MM.1S (cell line): ENCODE data around the gene SCD.

Experiments used
- DNase-seq: peaks from one replicate; pipeline ENCODE4 v3.0.0-alpha.2; 2015
- H2AFZ ChIP-seq: fragments of 300-600 bp; sonication (generic); 2 replicates; pipeline ENCODE4 v1.6.0; 2016; ENCODE audit warnings: antibody characterized with exemption, low read length
- H3F3A ChIP-seq: fragments of 300-600 bp; sonication (generic); 2 replicates; pipeline ENCODE4 v1.6.1; 2016; ENCODE audit warnings: mild to moderate bottlenecking, antibody characterized with exemption, low read length, moderate library complexity, mixed read lengths; ENCODE audit not compliant: insufficient read depth
- H3K27ac ChIP-seq: fragments of 300-600 bp; sonication (generic); 2 replicates; pipeline ENCODE4 v1.5.1; 2016; ENCODE audit warnings: mild to moderate bottlenecking, low read length
- H3K27me3 ChIP-seq: fragments of 300-600 bp; sonication (generic); replicated peaks from 2 replicates; pipeline ENCODE4 v1.6.0; 2016; ENCODE audit warnings: low read length; ENCODE audit not compliant: insufficient read depth
- H3K36me3 ChIP-seq: fragments of 300-600 bp; sonication (generic); replicated peaks from 2 replicates; pipeline ENCODE4 v1.6.1; 2016; ENCODE audit warnings: mild to moderate bottlenecking, low read length, mixed read lengths; ENCODE audit not compliant: insufficient read depth
- H3K4me1 ChIP-seq: fragments of 300-600 bp; sonication (generic); 2 replicates; pipeline ENCODE4 v1.6.1; 2016; ENCODE audit warnings: low read length, mixed read lengths
- H3K4me2 ChIP-seq: fragments of 300-600 bp; sonication (generic); 2 replicates; pipeline ENCODE4 v1.6.0; 2016; ENCODE audit warnings: low read depth, low read length
- H3K4me3 ChIP-seq: fragments of 300-600 bp; sonication (generic); 2 replicates; pipeline ENCODE4 v1.5.1; 2016; ENCODE audit warnings: low read length, mixed read lengths
- H3K79me2 ChIP-seq: fragments of 300-600 bp; sonication (generic); 2 replicates; pipeline ENCODE4 v1.6.1; 2016; ENCODE audit warnings: mixed run types, low read length, mixed read lengths
- H3K9ac ChIP-seq: fragments of 300-600 bp; sonication (generic); 2 replicates; pipeline ENCODE4 v1.6.1; 2016; ENCODE audit warnings: low read length, mixed read lengths
- H3K9me2 ChIP-seq: fragments of 300-600 bp; sonication (generic); replicated peaks from 2 replicates; pipeline ENCODE4 v1.6.1; 2016; ENCODE audit warnings: mild to moderate bottlenecking, low read length, mixed read lengths; ENCODE audit not compliant: insufficient read depth
- H3K9me3 ChIP-seq: fragments of 300-600 bp; sonication (generic); replicated peaks from 2 replicates; pipeline ENCODE4 v1.6.1; 2016; ENCODE audit warnings: mild to moderate bottlenecking, low read length, mixed read lengths; ENCODE audit not compliant: insufficient read depth
- H4K20me1 ChIP-seq: fragments of 300-600 bp; sonication (generic); 2 replicates; pipeline ENCODE4 v1.6.1; 2016; ENCODE audit warnings: mild to moderate bottlenecking, low read length, moderate library complexity, mixed read lengths; ENCODE audit not compliant: insufficient read depth
- CTCF ChIP-seq: fragments of 300-600 bp; sonication (generic); IDR thresholded peaks from 2 replicates; pipeline ENCODE4 v1.5.1; 2016; ENCODE audit warnings: antibody characterized with exemption, low read length, mixed read lengths
- EZH2 ChIP-seq: fragments of 300-600 bp; sonication (generic); optimal IDR thresholded peaks from 2 replicates; pipeline ENCODE3; 2017; ENCODE audit warnings: low read depth, mild to moderate bottlenecking, antibody characterized with exemption, low read length, mixed read lengths
- EZH2phosphoT487 ChIP-seq: fragments of 300-600 bp; sonication (generic); IDR thresholded peaks from 2 replicates; pipeline ENCODE4 v1.6.1; 2018; ENCODE audit warnings: antibody characterized with exemption, low read length

SCD gene

GRCh38 chr10:100356067-100357017 lies 9.3 kb downstream of the SCD start:
- Histone ChIP-seq H3K79me2 (peaks cover 38% of the 10 kb centered on the region), H3F3A (peaks cover 4% of the 10 kb centered on the region; the same call in 1 of the 2 replicates)

GRCh38 chr10:100357059-100357858 lies 10.2 kb downstream of the SCD start:
- no peak for DNase-seq
- H3K79me2 ChIP-seq, result peaks cover 29% of the 10 kb centered on the region
- peaks cover 4% of the 10 kb centered on the region; the same call in 1 of the 2 replicates for H3F3A ChIP-seq
- no peak overlapping the region for H2AFZ ChIP-seq
- H3K27ac ChIP-seq, result no peak overlapping the region
- H3K9ac ChIP-seq, result no peak overlapping the region
- no peaks in the 10 kb centered on the region for H3K9me3 ChIP-seq
- TF ChIP-seq EZH2phosphoT487, result no peak
- TF ChIP-seq CTCF, result no peak
- TF ChIP-seq EZH2, result no peak
- H4K20me1 ChIP-seq, result 0 out of 2 replicates have a peak, but pooled peaks cover 3% of the 10 kb centered on the region
- peaks cover 44% of the 10 kb centered on the region for H3K36me3 ChIP-seq
- no peaks in the 10 kb centered on the region for H3K4me1 ChIP-seq
- H3K4me2 ChIP-seq, result no peak overlapping the region
- H3K9me2 ChIP-seq, result no peaks in the 10 kb centered on the region
- H3K27me3 ChIP-seq, result no peaks in the 10 kb centered on the region
- no peak overlapping the region for H3K4me3 ChIP-seq

More at GRCh38 chr10:100356067-100357017, 9.3 kb downstream of the SCD start:
- TF ChIP-seq EZH2phosphoT487 (no peak), EZH2 (no peak), CTCF (no peak)
- Histone ChIP-seq H3K9ac (no peak overlapping the region), H3K4me2 (no peak overlapping the region), H4K20me1 (0 out of 2 replicates have a peak, but pooled peaks cover 3% of the 10 kb centered on the region), H3K4me3 (no peak overlapping the region), H3K27ac (no peak overlapping the region), H2AFZ (no peak overlapping the region), H3K4me1 (no peaks in the 10 kb centered on the region), H3K9me2 (no peaks in the 10 kb centered on the region), H3K9me3 (no peaks in the 10 kb centered on the region), H3K36me3 (peaks cover 49% of the 10 kb centered on the region), H3K27me3 (no peaks in the 10 kb centered on the region)
- no peak for DNase-seq

GRCh38 chr10:100359030-100359432 lies 12.0 kb downstream of the SCD start:
- H3K9me2 ChIP-seq, result no peaks in the 10 kb centered on the region
- H3K27ac ChIP-seq, result no peak overlapping the region
- H3K36me3 ChIP-seq, result peaks cover 34% of the 10 kb centered on the region
- H3K27me3 ChIP-seq, result no peaks in the 10 kb centered on the region
- peaks cover 17% of the 10 kb centered on the region for H3K79me2 ChIP-seq
- DNase-seq, result no peak
- H3K4me3 ChIP-seq, result no peak overlapping the region
- H3K9me3 ChIP-seq, result no peaks in the 10 kb centered on the region
- peaks cover 14% of the 10 kb centered on the region; the same call in 1 of the 2 replicates for H3F3A ChIP-seq
- H3K9ac ChIP-seq, result no peak overlapping the region
- H3K4me2 ChIP-seq, result no peak overlapping the region
- TF ChIP-seq EZH2phosphoT487 (no peak), CTCF (no peak), EZH2 (no peak)
- H4K20me1 ChIP-seq, result no peaks in the 10 kb centered on the region
- no peaks in the 10 kb centered on the region for H3K4me1 ChIP-seq
- H2AFZ ChIP-seq, result no peak overlapping the region
